AG04449 (cell line): Measurements from ENCODE around the gene CHAD.
"Not testable (repeated sequence)": the region's sequence is repeated elsewhere in the genome, so short reads cannot be mapped to it uniquely, and the experiment has no call there.

Experiments used
- CTCF ChIA-PET: fragments of 350-600 bp; formaldehyde crosslinking; extraction: SDS; loops from one replicate; lab custom pipeline; 2021; ENCODE audit warnings: antibody characterized with exemption; lab: Yijun Ruan, JAX
- POLR2A ChIA-PET: fragments of 400-600, 350-600 bp; formaldehyde crosslinking; extraction: SDS; loops from one replicate; lab custom pipeline; 2020; ENCODE audit warnings: antibody characterized with exemption, inconsistent platforms; lab: Yijun Ruan, JAX
- DNase-seq: peaks from one replicate; pipeline ENCODE4 v3.0.0-alpha.2; 2010; ENCODE audit warnings: low read depth, low spot score
- H3K4me3 ChIP-seq: 2 replicates; pipeline ENCODE4 v1.5.1; 2011; ENCODE audit warnings: low read depth, mild to moderate bottlenecking, control low read depth, low read length
- CTCF ChIP-seq: IDR thresholded peaks from one replicate; pipeline ENCODE4 v1.5.1; 2011; ENCODE audit warnings: mild to moderate bottlenecking, moderate library complexity, low read length, control low read depth, inconsistent platforms; ENCODE audit not compliant: insufficient read depth; ENCODE audit errors: missing control alignments

Gene CHAD

GRCh38 chr17:50478391-50479381 lies 10.0 kb upstream of the CHAD start, which contains the start of gene RSAD1:
Gene RSAD1 (plus strand): TSS chr17:50478860. CDS start chr17:50478885, 25 bp downstream.
- DNase-seq, result peak; percentile 26
- peak; percentile 64 for TF ChIP-seq CTCF
- CTCF ChIA-PET, result interaction anchor here (0.6 to 3.7 kb wide), 51 partner anchors 9 to 311 kb away, joined by 3 to 39 read pairs (median 3); partner anchors contain the start of genes EPN3, LRRC59 and SPATA20
- POLR2A ChIA-PET, result interaction anchor here (1.4 kb wide), 1 partner anchor 63 kb away, joined by 3 read pairs; no protein-coding TSS in a partner anchor
- peak within 1 kb of the TSS; percentile 81 for H3K4me3 ChIP-seq

- ChIA-PET CTCF (interaction anchor here (0.6 to 3.7 kb wide), 24 partner anchors 9 to 149 kb away, joined by 3 to 39 read pairs (median 5); partner anchors contain the start of gene LRRC59), POLR2A (no interaction called here)
- no peak for DNase-seq
- H3K4me3 ChIP-seq, result peak overlapping the region; percentile 81
- TF ChIP-seq CTCF, result no peak
Observed at GRCh38 chr17:50477976-50478375, 9.3 kb upstream of the CHAD start.

DNA sequence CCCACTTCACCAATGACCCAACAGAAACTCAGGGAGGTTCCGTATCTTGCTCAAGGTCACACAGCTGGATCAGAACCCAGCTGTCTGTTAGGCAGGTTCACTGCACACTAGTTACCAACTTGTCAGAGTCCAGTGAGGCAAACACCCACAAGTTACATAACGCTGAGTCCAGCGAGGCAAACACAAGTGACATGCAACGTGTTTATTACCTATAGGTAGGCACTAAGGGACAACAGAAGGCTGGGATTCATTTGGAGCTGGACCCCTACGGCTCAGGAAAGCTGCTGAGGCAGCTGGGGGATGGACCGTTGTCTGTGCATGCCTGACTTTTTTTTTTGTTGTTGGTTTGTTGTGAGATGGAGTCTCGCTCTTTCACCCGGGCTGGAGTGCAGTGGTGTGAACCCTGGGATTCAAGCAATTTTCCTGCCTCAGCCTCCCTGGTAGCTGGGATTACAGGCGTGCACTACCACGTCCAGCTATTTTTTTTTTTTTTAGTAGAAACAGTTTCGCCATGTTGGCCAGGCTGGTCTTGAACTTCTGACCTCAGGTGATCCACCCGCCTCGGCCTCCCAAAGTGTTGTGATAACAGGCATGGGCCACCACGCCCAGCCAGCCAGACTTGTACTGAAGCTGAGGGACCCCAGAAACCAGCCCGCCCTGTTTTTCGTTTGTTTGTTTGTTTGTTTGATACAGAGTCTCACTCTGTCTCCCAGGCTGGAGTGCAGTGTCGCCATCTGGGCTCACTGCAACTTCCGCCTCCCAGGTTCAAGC lies 8.1 kb upstream of the CHAD start:
- DNase-seq, result no peak
- no peak for TF ChIP-seq CTCF
- H3K4me3 ChIP-seq, result no peak overlapping the region
- ChIA-PET POLR2A (no interaction called here), CTCF (interaction anchor here (1.1 to 3.7 kb wide), 7 partner anchors 9 to 218 kb away, joined by 3 to 38 read pairs (median 4); partner anchors contain the start of gene LRRC59)

DNA sequence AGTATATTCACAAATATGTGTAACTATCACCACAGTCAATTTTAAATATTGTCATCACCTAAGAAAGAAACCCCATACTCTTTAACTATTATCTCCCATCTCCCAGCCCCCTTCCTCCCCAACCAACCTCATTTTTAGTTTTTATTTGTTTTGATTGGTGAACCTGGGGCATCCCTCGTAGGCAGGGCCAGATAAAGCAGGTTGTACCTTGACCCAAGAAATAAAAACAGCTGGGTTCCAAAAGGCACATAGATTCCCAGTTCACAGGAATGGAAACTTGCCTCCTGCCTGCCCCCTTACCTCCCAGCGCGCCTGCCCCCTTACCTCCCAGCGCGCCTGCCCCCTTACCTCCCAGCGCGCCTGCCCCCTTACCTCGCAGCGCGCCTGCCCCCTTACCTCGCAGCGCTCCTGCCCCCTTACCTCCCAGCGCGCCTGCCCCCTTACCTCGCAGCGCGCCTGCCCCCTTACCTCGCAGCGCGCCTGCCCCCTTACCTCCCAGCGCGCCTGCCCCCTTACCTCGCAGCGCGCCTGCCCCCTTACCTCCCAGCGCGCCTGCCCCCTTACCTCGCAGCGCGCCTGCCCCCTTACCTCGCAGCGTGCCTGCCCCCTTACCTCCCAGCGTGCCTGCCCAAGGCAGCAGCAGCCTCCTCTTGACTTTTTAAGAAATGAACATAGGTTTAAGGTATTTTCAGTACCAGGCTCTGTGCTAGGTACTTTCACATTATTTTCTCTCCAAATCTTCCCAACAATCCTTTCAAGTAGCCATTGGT lies 7.3 kb upstream of the CHAD start:
- DNase-seq, POLR2A ChIA-PET: not testable (repeated sequence)
- CTCF ChIA-PET, result interaction anchor here (1.1 to 3.7 kb wide), 9 partner anchors 8 to 218 kb away, joined by 3 to 38 read pairs (median 4); partner anchors contain the start of gene LRRC59

DNA sequence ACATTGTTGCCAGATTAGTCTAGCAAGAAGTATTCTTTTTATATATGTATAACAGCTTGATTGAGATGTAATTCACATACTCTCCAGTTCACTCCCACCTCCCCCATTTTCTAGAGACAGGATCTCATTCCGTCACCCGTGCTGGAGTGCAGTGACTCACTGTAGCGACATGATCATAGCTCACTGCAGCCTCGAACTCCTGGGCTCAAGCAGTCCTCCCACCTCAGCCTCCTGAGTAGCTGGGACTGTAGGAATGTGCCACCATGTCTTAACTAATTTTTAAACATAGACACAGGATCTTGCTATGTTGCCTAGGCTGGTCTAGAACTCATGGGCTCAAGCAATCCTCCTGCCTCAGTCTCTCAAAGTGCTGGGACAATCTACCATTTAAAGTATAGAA lies 6.7 kb upstream of the CHAD start:
- POLR2A ChIA-PET, result no interaction called here
- no peak overlapping the region for H3K4me3 ChIP-seq

More for the DNA sequence above, 7.3 kb upstream of the CHAD start:
- not testable (repeated sequence) for H3K4me3 ChIP-seq

More for the DNA sequence above, 6.7 kb upstream of the CHAD start:
- no peak for TF ChIP-seq CTCF
- CTCF ChIA-PET, result interaction anchor here (0.9 to 1.5 kb wide), 4 partner anchors 12 to 78 kb away, joined by 3 to 7 read pairs (median 3); partner anchors contain the start of gene LRRC59
- no peak for DNase-seq
